ENCODE data around the gene CPS1.

CPS1 gene

GRCh38 chr2:210551001-210551400, 5.4 kb upstream of the CPS1 start:
- no peak for TF ChIP-seq TCF12 (IDR thresholded peaks at IDR 0.05; ENCODE audit: low read depth)
- no peak for TF ChIP-seq MAX (IDR thresholded peaks at IDR 0.05)
- TF ChIP-seq CREB1 (IDR thresholded peaks at IDR 0.05; ENCODE audit: low read depth) = no peak
- TF ChIP-seq YY1 (IDR thresholded peaks at IDR 0.05; ENCODE audit: low read depth) = no peak
- no peak for TF ChIP-seq RAD21 (IDR thresholded peaks at IDR 0.05; ENCODE audit: low read depth)
- TF ChIP-seq REST (IDR thresholded peaks at IDR 0.05; ENCODE audit: low read depth) = no peak
- no peak for TF ChIP-seq EP300 (IDR thresholded peaks at IDR 0.05; ENCODE audit: borderline replicate concordance)
- TF ChIP-seq FOXM1 (IDR thresholded peaks at IDR 0.05; ENCODE audit: borderline replicate concordance, low read depth) = no peak
- TF ChIP-seq, protein P1, sequence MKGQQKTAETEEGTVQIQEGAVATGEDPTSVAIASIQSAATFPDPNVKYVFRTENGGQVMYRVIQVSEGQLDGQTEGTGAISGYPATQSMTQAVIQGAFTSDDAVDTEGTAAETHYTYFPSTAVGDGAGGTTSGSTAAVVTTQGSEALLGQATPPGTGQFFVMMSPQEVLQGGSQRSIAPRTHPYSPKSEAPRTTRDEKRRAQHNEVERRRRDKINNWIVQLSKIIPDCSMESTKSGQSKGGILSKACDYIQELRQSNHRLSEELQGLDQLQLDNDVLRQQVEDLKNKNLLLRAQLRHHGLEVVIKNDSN (IDR thresholded peaks at IDR 0.05) = no peak
- no peak for TF ChIP-seq TEAD4 (IDR thresholded peaks at IDR 0.05)
- TF ChIP-seq TAF1 (IDR thresholded peaks at IDR 0.05; ENCODE audit: low read depth) = no peak

- no peak for TF ChIP-seq MAX (IDR thresholded peaks at IDR 0.05)
- no peak for TF ChIP-seq RAD21 (IDR thresholded peaks at IDR 0.05; ENCODE audit: low read depth)
- no peak for TF ChIP-seq NFIC (IDR thresholded peaks at IDR 0.05)
- no peak for TF ChIP-seq TEAD4 (IDR thresholded peaks at IDR 0.05)
- TF ChIP-seq EGR1 (IDR thresholded peaks at IDR 0.05) = no peak
- no peak for TF ChIP-seq FOXM1 (IDR thresholded peaks at IDR 0.05; ENCODE audit: borderline replicate concordance, low read depth)
- no peak for TF ChIP-seq ZBTB7A (IDR thresholded peaks at IDR 0.05; ENCODE audit: low read depth)
- no peak for TF ChIP-seq CEBPB (IDR thresholded peaks at IDR 0.05)
- TF ChIP-seq, protein P1 (IDR thresholded peaks at IDR 0.05) = no peak
- no peak for TF ChIP-seq CREB1 (IDR thresholded peaks at IDR 0.05; ENCODE audit: low read depth)
- TF ChIP-seq REST (IDR thresholded peaks at IDR 0.05; ENCODE audit: low read depth) = no peak
- TF ChIP-seq TCF12 (IDR thresholded peaks at IDR 0.05; ENCODE audit: low read depth) = no peak
Measured at GRCh38 chr2:210553373-210553772, 3.0 kb upstream of the CPS1 start.

DNA sequence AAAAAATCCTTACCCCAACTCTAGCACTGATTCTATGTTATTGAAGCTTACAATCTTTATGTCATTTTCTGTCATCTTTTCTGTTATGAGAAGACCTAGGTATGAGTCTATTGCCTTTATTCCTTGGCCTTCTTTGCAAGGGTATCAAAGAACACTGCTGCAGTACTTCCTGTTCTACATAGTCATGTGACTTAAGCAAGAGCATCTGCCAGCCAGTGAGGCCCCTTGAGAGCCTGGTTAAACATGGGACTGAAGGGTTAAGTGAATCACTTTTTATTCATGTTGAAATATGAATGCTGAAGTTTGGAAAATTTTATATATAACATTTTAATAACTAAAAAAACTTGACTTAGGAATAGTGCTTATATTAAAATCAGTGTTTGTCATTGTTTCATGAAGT, 844 bp upstream of the CPS1 start:
- TF ChIP-seq TCF12 (IDR thresholded peaks at IDR 0.05; ENCODE audit: low read depth) (no peak), TEAD4 (IDR thresholded peaks at IDR 0.05) (no peak), RAD21 (IDR thresholded peaks at IDR 0.05; ENCODE audit: low read depth) (no peak), NFIC (IDR thresholded peaks at IDR 0.05) (no peak), EP300 (IDR thresholded peaks at IDR 0.05; ENCODE audit: borderline replicate concordance) (no peak), EGR1 (IDR thresholded peaks at IDR 0.05) (no peak)
- TF ChIP-seq, protein P1 (IDR thresholded peaks at IDR 0.05) = no peak

DNA sequence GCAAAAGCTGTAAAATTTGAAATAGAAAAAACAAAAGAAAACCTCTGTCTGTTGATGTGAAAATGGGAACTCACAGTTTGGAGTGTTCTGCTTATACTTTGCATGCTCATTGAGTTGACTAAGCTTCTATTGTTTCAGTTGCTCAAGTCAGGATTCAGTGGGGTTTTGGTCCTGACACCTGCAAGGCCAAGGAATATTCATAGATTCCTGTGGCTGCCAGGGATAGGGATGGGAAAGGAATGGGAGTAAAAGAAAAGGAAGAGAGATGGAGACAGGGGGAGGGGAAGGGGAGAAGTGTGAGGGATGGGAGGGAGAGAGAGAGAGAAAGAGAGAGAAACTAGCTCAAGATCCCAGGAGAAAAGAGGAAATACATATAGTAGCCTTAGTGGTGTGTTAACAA, 1.3 kb downstream of the CPS1 start:
- TF ChIP-seq EP300 (IDR thresholded peaks at IDR 0.05; ENCODE audit: borderline replicate concordance) (no peak), TAF1 (IDR thresholded peaks at IDR 0.05; ENCODE audit: low read depth) (no peak), CEBPB (IDR thresholded peaks at IDR 0.05) (no peak), RAD21 (IDR thresholded peaks at IDR 0.05; ENCODE audit: low read depth) (no peak), MAX (IDR thresholded peaks at IDR 0.05) (no peak), EGR1 (IDR thresholded peaks at IDR 0.05) (no peak), TCF12 (IDR thresholded peaks at IDR 0.05; ENCODE audit: low read depth) (no peak), YY1 (IDR thresholded peaks at IDR 0.05; ENCODE audit: low read depth) (no peak), FOXM1 (IDR thresholded peaks at IDR 0.05; ENCODE audit: borderline replicate concordance, low read depth) (no peak), REST (IDR thresholded peaks at IDR 0.05; ENCODE audit: low read depth) (no peak), ZBTB7A (IDR thresholded peaks at IDR 0.05; ENCODE audit: low read depth) (no peak), TEAD4 (IDR thresholded peaks at IDR 0.05) (no peak)
